Astrocyte of the spinal cord (primary cell): Measurements from ENCODE around the gene RSPH6A.

Experiments
- DNase-seq: peaks from one replicate; pipeline ENCODE4 v3.0.0; 2011; ENCODE audit warnings: low read depth, low spot score
- H3K4me3 ChIP-seq: 2 replicates; pipeline ENCODE4 v1.5.1; 2011; ENCODE audit warnings: low read depth, mild to moderate bottlenecking, low read length, moderate library complexity
- CTCF ChIP-seq: IDR thresholded peaks from 2 replicates; pipeline ENCODE4 v1.5.1; 2012; ENCODE audit warnings: low read depth, mild to moderate bottlenecking, low read length, inconsistent platforms
- in situ Hi-C: cut with HindIII; loops from 2 replicates; pipeline ENCODE4 v1.10.0; 2017; ENCODE audit warnings: low sequenced_read_pairs

RSPH6A gene

GRCh38 chr19:45814851-45815480 is at the start of gene RSPH6A:
Gene RSPH6A (minus strand): TSS chr19:45815308. CDS start chr19:45815176, 132 bp downstream.
- H3K4me3 ChIP-seq = peak within 1 kb of the TSS; percentile 20
- no peak for TF ChIP-seq CTCF
- DNase-seq = no peak
- in situ Hi-C loops = no loop called here

GRCh38 chr19:45864629-45865082 is 49.5 kb upstream of the RSPH6A start:
- H3K4me3 ChIP-seq = no peak overlapping the region
- DNase-seq = no peak
- TF ChIP-seq CTCF = no peak
- in situ Hi-C loops = no loop called here

- in situ Hi-C loops = no loop called here
- H3K4me3 ChIP-seq = peak within 1 kb of the TSS; percentile 97
- TF ChIP-seq CTCF = peak; percentile 47
- peak; percentile 8 for DNase-seq
Measured at GRCh38 chr19:45863840-45864628, 48.9 kb upstream of the RSPH6A start, which contains the start of gene FOXA3. Gene FOXA3 (plus strand): TSS chr19:45864326. CDS start chr19:45864457, 131 bp downstream.

- in situ Hi-C loops = no loop called here
- DNase-seq = no peak
- H3K4me3 ChIP-seq = peak overlapping the region; percentile 97
- TF ChIP-seq CTCF = no peak
Measured at GRCh38 chr19:45863335-45863839, 48.3 kb upstream of the RSPH6A start.

- peak within 1 kb of the TSS; percentile 97 for H3K4me3 ChIP-seq
- DNase-seq = peak; percentile 98
- in situ Hi-C loops = no loop called here
- no peak for TF ChIP-seq CTCF
Measured at GRCh38 chr19:45862564-45863334, 47.6 kb upstream of the RSPH6A start, which contains the start of gene SYMPK. Gene SYMPK (minus strand): TSS chr19:45863147. CDS start chr19:45854495, 8,652 bp downstream.

GRCh38 chr19:45862271-45862563 is 47.1 kb upstream of the RSPH6A start:
- DNase-seq = no peak
- TF ChIP-seq CTCF = no peak
- peak overlapping the region; percentile 97 for H3K4me3 ChIP-seq

More at GRCh38 chr19:45862271-45862563, 47.1 kb upstream of the RSPH6A start:
- in situ Hi-C loops = no loop called here
